Stimulated activated CD4-positive, alpha-beta T cell treated with anti-CD3 and anti-CD28 coated beads, Interleukin-1b, Interleukin-23, amount 100 ng/mL, for 1 hour (primary cell): ENCODE data around the gene TAGLN2.

Source experiments
- DNase-seq, 2 donors: peaks; one replicate each; pipeline ENCODE4 v3.0.0-alpha.2; 2020; ENCODE audit warnings: low read depth in 2 of 2

Gene TAGLN2

DNA sequence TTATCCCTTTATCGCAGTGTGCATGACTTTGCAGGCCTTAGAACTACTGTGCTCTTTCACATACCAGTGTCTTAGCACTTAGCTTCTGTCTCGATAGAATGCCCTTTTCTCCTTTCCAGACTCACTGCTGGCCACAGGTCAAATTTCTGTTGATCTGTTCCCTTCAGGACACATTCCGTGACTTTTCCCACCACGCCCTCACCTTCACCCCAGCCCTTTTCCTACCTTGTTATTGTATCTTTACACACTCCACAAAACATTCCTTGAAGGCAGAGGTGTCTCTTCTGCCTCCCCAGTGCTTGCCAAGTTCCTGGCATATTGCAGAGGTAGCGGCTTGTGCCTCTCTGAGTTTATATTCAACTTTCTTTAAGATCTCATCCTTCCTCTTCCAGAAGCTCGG is 23.8 kb upstream of the TAGLN2 start:
- DNase-seq, result no peak

DNA sequence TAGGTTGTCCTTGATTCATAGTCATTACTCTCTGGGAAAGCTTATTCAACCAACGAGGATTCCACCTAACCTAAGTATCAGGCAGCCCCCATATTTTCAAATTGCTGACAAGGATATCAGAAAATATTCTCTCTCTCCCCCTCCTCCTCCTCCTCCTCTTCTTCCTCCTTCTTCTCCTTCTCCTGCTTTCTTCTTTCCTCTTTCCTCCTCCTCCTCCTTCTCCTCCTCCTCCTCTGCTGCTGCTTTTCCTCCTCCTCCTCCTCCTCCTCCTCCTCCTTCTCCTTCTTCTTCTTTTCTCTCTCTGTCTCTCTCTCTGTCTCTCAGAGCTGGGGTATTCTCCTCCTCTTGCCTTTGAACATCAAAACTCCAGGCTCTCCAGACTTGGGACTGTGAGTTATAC is 22.6 kb upstream of the TAGLN2 start:
- no peak for DNase-seq

DNA sequence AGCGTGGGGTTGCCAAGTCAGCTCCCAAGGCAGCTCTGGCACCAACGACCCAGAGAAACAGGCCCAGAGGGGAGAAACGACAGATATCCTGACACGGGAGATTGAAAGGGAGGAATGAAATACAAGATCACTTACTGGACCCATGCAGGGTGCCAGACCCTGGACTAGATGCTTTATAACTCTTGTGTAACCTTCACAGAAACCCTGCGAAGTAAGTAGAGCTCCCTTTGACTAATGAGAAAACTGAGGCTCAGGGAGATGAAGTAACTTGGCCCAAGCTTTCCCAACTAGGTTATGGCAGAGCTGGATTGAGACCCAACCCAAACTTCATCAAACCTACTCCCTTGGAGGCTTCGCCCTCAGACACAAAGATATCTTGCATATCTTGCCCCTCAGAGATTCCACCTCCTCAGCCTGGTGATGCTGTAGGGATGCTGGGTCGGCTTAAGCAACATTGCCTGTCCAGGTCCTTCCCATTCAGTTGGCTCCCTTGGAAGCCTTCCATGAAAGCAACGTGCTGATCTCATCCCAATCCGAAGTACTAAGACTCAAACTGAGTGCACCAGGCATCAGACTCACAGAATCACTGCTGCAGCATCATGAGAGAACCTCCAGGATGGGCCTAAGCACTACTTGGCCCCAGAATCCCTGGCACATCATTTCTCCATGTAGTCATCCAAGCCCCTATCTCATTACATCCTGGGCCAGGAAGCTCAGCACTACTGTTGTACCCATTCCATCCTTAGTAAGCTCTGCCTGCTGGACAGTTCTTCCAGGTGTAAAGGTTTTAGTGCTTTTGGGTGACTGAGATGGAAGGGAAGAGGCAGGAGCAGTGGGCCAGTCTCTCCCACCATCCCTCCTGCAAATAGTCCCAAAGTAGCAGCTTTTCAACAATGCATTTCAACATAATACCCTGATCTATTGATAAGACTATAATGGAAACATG is 21.2 kb upstream of the TAGLN2 start:
- DNase-seq, result no peak

- peak; percentile 27 to 60 for DNase-seq
Measured at GRCh38 chr1:159945483-159946241, 20.4 kb upstream of the TAGLN2 start, which contains the start of gene IGSF9. Gene IGSF9, minus strand, starts transcription at chr1:159945613. Its CDS starts 2,159 bp downstream, at chr1:159943454.

DNA sequence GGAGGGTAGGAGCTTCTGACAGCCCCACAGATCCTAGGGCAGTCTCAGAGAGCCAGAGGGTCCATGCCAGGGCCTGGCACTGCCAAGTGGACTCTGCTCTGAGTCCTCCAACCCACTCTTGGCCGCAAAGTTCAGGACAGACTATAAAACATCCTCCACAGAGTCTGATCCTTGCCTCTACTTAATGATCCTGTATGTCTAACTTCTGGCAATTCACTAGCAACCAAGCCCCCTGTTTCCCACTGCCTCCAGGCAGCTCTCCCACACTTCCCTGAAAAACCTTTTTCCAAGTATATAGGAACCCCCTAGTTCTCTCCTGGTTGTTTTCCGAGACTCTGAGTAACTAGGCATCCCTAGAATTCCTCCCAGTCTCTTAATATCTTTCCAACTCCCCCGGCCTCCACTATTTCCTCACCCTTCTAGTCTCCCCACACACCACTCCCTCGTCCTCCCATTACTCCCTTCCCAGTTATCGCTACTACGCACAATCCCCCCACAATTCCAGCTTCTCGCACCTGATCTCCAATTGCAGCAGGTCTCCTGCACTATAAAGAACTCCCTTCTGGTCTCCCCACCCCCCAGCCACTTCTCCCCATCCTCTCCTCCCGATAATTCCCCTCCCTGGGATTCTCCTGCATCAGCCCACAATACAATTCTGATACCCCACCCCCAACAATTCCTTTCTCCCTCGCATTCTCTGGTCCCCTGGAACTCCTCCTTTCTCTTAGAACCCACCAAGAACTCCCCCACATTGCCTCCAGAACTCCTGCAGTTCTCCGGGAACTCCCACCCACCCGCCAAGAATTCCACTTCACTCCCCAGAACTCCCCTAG is 19.5 kb upstream of the TAGLN2 start:
- no peak for DNase-seq

- no peak for DNase-seq
Measured at GRCh38 chr1:159943908-159944622, 18.8 kb upstream of the TAGLN2 start.

GRCh38 chr1:159943278-159943640 is 18.0 kb upstream of the TAGLN2 start:
- no peak for DNase-seq

- no peak for DNase-seq
Measured at GRCh38 chr1:159942632-159943277, 17.4 kb upstream of the TAGLN2 start.

DNA sequence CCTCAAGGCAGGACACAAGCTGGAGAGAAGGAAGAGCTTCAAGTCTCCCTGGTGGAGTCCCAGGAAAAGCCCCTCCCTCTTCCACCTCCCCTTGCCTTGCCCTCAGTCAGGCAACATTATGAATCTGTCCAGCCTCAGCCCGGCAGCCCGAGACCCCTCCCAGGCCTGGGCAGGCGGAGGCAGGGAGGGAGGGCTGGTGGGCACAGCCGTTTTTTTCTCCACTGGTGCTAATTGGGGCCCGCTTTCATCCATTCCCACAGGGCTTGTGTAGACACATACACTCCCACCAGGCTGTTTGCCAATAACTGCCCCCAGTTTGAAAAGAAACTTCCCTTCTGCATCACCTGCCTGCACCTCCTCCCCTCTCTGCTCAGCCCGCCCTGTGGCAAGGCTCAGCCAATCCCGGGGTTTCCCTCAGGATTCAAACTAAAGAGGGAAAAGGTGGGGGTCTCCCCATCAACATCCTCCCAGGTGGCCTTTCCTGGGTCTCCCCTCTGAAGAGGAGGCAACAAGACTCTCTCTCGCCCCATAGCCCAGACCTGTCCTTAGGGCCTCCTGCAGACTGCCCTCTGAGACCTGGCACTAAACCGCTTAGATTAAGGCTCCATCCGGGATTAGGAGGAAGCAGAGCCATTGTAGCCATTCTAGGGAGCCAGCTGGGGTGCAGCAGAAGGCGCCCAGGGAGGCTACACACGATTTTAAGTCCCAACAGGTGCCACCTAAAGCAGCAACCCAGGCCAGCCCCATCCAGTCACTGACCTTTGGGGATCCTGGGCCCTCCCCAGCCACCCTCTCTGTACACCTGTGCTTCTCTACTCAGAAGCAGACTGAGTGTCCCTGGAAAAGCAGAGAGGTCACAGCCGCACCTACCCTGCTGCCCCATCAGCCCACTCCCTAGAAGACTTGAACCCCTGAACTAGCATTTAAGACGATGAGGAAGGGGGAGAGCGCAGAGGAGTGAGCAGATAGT is 16.6 kb upstream of the TAGLN2 start:
- DNase-seq, result no peak

DNA sequence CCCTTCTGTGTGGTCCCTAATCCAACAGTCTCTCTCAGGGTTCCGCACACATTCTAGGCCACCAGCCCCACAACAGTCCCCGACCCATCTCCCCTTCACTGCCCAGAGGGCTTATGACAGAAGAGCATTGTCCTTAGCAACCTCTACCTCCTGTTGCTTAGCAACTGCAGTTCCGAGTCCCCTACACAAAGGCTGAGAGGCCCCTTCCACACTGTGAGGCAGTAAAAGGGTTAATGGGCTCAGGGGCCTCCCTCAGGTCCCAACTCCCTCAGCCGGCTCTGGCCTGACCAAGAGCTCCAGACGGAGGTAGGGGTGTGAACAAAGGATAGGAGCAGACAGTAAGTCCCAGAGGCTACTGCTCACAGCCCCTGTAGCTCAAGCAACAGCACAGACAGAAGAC is 15.8 kb upstream of the TAGLN2 start:
- DNase-seq, result no peak

- DNase-seq, result no peak
Measured at GRCh38 chr1:159940006-159940620, 14.8 kb upstream of the TAGLN2 start.

DNA sequence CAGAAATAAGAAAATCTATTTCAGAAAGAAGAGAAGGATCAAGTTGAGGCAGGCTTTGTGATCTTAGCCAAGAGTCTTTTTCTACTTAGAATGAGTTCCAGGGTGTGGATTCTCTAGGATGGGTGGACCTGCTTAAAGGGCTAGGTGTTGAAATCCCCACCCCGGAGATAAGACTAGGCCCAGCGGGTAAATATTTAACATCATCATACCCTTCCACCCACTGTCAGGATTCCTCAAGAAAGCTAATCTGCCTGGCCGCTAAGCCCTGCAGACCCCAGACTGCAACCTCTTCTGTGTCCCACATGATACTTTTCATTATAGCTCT is 14.3 kb upstream of the TAGLN2 start:
- no peak for DNase-seq

- DNase-seq, result no peak
Measured at GRCh38 chr1:159938905-159939677, 13.8 kb upstream of the TAGLN2 start.

- no peak for DNase-seq
Measured at GRCh38 chr1:159938211-159938852, 13.0 kb upstream of the TAGLN2 start.

DNA sequence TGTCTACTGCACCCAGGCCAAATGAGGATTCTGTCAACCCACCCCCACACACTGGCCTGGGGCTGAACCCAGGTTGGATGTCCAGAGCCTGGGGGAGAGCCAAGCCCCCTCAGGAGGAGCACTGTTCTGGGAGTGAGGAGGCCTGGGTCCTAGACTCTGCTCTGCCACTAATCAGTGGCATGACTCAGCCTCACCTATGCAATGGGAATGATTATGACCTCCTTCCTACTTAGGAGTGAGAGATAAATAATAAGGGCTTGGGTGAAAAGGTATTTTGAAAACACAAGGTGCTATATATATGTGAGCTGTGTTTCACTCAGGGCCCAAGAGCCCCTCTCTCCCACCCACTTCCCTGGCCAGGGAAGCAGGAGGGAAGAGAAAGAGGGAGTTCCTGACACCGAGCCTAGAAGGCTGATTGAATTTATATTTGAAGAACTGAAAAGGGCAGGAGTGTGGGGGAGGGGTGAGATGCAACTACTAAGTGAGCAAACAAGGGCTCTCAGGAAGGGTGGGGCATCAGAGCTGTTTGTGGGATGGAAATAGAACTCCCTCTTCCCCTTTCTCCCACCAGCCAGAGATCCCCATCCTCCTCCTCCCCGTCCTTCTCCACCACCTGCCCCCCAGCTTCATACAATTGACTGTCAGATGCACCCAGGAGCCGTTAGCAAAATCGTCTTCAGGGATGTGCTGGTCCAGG is 11.9 kb upstream of the TAGLN2 start:
- DNase-seq, result no peak

GRCh38 chr1:159936273-159936904 is 11.1 kb upstream of the TAGLN2 start:
- peak; percentile 66 to 84 for DNase-seq

DNA sequence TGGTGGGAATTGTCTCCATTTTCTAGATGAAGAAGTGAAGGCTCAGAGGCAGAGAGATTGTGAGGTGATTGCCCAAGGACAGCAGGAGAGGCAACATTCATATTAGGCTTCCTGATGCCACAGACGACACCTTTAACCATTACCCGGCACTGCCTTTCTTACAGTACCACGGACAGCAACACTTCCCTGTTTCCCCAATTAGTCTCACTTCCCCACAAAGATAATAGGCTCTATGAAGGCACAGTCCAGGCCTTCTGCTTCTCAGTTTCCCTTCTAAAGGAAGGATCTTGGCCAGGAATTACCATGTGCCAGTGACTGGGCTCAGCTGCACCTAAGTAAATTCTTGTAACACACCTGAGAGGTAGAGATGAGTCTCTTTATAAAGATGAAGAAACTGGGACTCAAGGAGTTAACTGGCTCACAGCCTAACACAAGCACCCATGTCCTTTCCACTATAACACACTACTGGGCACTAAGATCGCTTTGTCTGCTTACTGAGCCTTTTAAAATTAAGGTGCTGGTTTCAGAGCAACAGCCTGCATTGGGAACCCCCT is 10.5 kb upstream of the TAGLN2 start:
- no peak for DNase-seq
